HG02885 (cell line): ENCODE data around the gene TRIM73.
"Not testable (repeated sequence)": the region's sequence is repeated elsewhere in the genome, so short reads cannot be mapped to it uniquely, and the experiment has no call there.

Experiments used
- ATAC-seq: cut with Tn5 transposase; IDR thresholded peaks from one replicate; pipeline ENCODE4 v1.9.1; 2021; ENCODE audit warnings: mild to moderate bottlenecking; ENCODE audit not compliant: unreplicated experiment, poor library complexity

TRIM73 gene

GRCh38 chr7:75395329-75395728, at the start of gene TRIM73:
Gene TRIM73 (plus strand): TSS chr7:75395629. CDS start chr7:75398934, 3,305 bp downstream.
- ATAC-seq = not testable (repeated sequence)

DNA sequence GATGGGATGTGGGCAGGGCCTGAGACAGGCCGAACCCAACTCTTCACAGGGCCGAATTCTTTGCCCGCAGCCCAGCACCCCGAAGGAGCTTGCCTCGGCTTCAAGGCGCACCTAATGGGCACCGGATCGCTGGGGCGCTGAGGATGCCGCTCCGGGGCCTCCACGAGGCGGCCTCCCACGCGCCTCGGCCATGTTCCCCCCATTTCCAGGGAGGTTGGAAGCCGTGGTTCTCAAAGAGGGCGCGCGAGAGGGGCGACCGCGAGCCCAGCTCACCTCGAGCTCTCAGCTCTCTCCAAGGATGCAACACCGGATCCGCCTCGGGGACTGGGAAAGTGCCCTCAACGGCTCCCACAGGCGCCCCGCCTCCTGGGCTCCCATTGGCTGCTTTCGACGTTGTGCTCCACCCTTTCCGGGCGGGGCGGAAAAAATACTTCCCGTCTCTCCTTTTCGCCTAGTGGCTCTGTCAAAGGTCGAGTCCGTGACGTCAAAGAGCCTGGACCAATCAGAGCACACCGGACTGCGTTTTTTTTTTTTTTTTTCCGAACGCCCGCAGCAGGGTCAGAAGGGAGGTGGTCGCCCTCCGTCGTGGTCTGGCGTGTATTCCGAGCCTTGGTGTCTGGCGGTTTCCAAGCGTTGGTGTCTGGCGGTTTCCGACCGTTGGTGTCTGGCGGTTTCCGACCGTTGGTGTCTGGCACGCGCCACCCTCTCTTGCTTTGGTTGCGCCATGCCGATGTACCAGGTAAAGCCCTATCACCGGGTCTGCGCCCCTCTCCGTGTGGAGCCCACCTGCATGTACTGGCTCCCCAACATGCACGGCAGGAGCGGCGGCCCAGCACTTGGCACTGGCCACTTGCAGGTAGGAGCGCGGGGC, 36.5 kb upstream of the TRIM73 start:
- ATAC-seq = peak; percentile 79

DNA sequence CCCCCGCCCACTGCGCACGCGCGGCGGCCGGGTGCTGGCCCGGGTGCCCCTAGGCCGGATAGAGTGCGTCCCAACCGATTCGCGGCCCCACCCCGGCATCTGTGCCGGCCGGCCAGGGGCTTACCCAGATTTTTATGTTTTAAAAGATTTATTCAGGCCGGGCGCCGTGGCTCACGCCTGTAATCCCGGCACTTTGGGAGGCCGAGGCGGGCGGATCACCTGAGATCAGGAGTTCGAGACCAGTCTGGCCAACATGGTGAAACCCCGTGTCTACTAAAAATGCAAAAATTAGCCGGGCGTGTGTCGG, 35.9 kb upstream of the TRIM73 start:
- ATAC-seq = not testable (repeated sequence)

- ATAC-seq = not testable (repeated sequence)
Measured at GRCh38 chr7:75364079-75364478, 31.4 kb upstream of the TRIM73 start.

GRCh38 chr7:75366643-75367042, 28.8 kb upstream of the TRIM73 start:
- not testable (repeated sequence) for ATAC-seq

GRCh38 chr7:75367313-75367712, 28.1 kb upstream of the TRIM73 start:
- ATAC-seq = not testable (repeated sequence)

GRCh38 chr7:75374144-75374518, 21.3 kb upstream of the TRIM73 start:
- not testable (repeated sequence) for ATAC-seq

DNA sequence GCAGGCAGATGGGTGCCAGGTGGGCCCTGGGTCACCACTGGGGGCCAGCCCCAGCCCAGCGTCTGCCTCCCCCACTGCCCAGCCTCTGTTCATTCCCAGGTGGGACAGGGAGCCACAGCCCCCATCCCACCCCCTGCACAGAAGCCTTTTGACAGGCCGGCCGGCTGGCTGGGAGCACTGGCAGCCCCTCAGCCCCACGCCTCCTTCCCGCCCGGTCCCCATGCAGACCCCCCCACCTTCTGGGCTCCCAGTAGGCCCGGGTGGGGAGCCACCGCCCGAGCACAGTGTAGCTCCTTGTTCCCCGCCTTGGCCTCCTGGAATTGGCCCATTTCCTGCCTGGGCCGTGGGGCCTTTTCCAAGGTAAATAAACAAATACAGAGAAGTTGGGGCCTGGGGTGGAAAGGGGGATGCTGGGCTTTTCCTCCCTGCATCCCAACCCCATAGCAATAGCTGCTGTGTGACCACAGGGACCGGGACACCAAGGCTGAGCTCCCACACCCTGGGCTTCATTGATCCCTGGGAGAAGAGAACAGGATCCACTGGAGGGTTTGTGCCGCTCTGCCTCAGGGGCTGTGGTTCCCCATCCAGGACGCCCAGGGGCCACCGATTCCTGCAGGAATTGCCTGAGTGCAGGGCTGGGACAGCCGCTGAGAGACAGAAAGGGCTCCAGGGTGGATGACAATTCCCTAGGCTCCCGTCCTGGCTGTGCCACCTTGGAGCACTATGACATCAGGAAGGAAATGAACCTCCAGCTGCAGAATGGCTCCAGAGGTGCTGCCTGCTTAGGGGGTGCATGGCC, 20.7 kb upstream of the TRIM73 start:
- not testable (repeated sequence) for ATAC-seq

- ATAC-seq = not testable (repeated sequence)
Measured at GRCh38 chr7:75393194-75393593, 2.2 kb upstream of the TRIM73 start.

DNA sequence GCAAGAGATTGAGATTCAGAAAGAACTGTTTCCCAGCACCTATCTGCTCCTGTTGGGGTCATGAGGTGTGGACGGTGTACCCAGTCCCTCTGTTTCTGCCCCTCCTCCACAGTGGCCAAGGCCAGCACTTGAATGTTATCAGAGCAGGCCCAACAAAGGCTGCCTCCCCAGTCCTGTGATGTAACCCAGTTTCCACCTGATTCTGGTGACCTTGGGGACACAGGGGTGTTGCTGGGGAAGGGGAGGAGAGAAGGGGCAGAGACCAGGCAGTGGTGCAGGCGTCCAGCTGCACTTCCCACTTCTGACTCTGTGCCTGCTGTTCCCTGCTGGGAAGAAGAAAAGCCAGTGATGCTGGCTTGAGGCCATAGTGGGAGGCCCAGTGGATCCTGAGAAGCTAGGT, 2.4 kb downstream of the TRIM73 start:
- not testable (repeated sequence) for ATAC-seq

DNA sequence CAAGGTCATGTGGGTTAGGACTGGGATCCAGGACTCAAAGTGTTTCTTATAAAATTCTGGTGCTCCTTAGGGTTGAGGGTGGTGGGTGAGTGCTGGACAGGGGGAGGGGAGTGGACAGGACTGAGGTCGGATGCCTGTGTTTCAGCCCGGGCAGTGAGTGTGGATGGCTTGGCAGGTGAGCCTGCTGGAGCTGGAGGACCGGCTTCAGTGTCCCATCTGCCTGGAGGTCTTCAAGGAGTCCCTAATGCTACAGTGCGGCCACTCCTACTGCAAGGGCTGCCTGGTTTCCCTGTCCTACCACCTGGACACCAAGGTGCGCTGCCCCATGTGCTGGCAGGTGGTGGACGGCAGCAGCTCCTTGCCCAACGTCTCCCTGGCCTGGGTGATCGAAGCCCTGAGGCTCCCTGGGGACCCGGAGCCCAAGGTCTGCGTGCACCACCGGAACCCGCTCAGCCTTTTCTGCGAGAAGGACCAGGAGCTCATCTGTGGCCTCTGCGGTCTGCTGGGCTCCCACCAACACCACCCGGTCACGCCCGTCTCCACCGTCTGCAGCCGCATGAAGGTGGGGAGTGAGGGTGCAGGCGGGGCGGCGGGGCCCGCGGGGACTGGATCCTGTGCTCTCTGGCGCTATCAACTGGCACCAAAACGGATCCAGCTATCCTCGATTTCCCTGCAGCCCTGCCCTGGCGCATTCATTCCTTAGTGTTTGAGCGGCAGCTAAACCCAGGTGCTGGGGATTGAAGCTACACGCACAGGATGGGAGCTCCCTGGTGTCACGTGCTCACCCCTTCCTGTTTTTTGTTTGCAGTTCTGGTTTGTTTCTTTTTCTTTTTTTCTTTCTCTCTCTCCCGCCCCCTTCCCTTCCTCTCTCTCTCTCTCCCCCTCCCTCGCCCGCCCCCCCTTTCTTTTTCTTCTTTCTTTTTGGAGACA, 3.6 kb downstream of the TRIM73 start:
- peak; percentile 58 for ATAC-seq

DNA sequence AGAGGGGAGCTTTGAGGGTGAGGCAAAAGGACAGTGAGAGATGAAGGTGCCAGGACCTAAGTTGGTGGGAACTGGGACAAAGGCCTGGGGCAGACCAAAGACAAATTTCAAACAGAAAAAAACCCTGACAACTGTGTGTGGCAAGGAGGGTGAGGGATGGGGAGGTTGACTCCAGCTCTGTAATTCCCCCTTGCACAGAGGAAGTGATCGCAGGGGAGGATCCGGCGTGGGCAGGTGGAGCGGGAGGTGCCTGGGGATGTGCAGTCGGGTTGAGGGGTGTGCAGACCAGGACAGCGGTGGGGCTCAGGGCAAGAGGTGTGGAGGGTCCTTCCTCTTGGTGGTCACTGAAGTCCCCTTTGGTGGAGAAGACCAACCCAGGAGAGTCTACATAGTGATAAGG, 5.1 kb downstream of the TRIM73 start:
- not testable (repeated sequence) for ATAC-seq

DNA sequence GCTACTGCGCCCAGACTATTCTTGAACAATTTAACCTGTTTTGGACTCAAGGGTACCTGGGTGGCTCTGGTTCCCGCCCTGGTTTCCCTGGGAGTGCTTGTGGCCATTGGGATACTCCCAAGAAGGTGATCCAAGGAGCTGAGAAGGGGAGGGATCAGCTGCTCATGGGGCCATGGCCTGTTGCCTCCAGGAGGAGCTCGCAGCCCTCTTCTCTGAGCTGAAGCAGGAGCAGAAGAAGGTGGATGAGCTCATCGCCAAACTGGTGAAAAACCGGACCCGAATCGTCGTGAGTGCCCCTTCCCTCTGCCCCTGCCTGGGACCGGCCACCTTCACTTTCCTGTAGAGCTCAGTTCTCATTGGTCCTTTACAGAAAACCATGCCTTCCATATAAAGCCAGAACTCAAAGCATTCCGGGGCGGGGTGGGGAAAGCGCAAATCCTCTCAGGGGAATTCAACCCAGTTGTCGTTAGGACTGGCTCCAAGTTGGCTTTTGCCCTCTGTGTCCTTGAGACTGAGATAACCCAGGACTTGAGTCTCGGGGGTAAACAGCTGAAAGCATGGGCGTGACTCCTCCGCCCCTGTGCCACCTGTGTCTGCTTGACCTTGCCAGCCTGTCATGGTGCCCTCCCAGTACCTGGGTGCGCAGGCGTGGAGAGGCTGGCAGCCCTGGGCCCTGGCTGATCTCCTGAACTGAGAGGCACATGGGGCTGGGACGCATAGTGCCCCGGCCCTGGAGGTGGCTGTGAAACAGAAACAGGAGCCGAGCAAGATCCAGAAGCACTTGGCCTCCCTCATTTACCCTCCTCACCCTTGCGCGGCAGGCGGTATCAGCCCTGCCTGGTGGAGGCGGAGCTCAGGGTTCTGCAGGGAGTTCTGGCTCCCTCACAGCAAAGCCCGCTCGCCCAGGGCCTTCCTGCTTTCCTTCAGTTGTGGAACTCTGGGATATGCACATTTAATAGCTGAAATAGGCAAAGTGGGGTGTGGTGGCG, 8.3 kb downstream of the TRIM73 start:
- not testable (repeated sequence) for ATAC-seq

DNA sequence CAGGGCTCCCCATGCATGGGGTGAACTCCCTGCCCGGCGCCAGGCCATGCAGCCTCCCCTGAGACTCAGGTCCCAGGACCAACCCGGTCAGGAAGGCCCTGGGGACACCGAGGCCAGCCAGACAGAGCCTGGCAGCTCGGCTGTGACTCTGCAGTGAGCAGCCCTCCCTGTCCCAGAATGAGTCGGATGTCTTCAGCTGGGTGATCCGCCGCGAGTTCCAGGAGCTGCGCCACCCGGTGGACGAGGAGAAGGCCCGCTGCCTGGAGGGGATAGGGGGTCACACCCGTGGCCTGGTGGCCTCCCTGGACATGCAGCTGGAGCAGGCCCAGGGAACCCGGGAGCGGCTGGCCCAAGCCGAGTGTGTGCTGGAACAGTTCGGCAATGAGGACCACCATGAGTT, 9.2 kb downstream of the TRIM73 start:
- ATAC-seq = not testable (repeated sequence)

DNA sequence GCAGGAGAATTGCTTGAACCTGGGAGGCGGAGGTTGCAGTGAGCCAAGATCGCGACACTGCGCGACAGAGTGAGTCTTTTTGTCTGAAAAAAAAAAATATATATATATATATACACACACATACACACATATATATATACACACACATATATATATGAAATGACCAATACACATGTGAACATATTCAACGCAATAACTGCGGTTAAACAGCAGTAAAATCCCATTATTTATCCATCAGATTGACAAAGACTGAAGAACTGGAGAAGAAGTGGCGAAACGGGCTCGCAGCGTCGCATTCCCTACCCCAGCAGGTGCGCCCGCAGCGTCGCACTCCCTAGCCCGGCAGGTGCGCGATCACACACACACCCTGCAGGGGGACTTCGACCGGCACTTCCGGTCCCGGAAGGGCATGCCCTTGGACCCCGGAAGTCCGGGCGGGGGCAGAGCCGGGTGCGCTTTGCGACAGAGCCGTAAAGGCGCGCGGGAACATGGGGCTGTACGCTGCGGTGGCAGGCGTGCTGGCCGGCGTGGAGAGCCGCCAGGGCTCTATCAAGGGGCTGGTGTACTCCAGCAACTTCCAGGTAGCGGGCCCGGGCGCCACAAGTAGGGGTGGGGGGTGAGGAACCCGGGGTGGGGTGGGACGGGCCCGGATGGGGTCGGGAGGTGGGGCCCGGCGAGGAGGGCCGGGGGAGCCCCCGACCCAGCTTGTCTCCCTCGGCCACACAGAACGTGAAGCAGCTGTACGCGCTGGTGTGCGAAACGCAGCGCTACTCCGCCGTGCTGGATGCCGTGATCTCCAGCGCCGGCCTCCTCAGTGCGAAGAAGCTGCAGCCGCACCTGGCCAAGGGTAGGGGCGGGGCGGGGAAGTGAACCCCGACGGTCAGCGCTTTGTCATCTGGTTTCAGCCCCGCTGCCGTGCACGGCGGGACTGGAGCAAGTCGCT, 14.7 kb downstream of the TRIM73 start:
- ATAC-seq = peak; percentile 91

GRCh38 chr7:75410823-75411173, 15.4 kb downstream of the TRIM73 start:
- not testable (repeated sequence) for ATAC-seq

- not testable (repeated sequence) for ATAC-seq
Measured at GRCh38 chr7:75414204-75414603, 18.8 kb downstream of the TRIM73 start.
